Body of pancreas (tissue), 4 donors: ENCODE measurements around the gene DDT.
"Not testable (repeated sequence)": the region's sequence is repeated elsewhere in the genome, so short reads cannot be mapped to it uniquely, and the experiment has no call there.

Experiments used
- POLR2A ChIP-seq, 3 donors: fragments of 450-650 bp; IDR thresholded peaks; one replicate each; pipeline ENCODE4 v1.6.1; 2016; ENCODE audit warnings: antibody characterized with exemption in 3 of 3, mild to moderate bottlenecking in 2 of 3
- TF ChIP-seq, protein P1 (sequence below), 7 experiments: fragments of 450-650 bp in 4 of 7; fragments of 200-600 bp in 3 of 7; sonication (generic) in 3 of 7; IDR thresholded peaks; one replicate each; pipeline ENCODE4 v1.5.1; 2016 to 2019; ENCODE audit warnings: antibody characterized with exemption in 7 of 7

DNA sequence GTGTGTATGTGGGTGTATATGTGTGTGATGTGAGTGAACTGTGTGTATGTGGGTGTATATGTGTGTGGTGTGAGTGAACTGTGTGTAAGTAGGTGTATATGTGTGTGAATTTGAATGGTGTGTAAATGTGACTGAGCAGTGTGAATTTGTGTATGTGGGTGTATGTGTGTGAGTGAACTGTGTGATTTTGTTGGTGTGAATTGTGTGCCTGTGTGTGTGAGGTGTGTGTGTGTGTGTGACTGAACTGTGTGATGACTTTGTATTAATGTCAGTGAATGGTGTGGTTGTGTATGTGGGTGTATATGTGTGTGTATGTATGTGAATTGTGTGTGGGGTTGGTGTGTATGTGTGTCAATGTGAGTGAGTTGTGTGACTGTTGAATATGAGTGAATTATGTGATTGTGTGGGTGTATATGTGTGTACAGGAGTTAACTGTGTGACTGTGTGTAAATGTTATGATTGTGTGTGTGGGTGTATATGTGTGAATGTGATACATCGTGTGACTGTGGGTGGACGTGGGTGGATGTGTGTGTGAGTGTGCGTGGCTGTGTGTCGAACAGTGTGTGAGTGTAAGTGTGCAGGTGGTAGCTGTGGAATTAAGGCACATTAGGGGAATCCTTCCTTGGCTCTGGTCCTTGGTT lies 12.4 kb upstream of the DDT start:
- TF ChIP-seq, protein P1, sequence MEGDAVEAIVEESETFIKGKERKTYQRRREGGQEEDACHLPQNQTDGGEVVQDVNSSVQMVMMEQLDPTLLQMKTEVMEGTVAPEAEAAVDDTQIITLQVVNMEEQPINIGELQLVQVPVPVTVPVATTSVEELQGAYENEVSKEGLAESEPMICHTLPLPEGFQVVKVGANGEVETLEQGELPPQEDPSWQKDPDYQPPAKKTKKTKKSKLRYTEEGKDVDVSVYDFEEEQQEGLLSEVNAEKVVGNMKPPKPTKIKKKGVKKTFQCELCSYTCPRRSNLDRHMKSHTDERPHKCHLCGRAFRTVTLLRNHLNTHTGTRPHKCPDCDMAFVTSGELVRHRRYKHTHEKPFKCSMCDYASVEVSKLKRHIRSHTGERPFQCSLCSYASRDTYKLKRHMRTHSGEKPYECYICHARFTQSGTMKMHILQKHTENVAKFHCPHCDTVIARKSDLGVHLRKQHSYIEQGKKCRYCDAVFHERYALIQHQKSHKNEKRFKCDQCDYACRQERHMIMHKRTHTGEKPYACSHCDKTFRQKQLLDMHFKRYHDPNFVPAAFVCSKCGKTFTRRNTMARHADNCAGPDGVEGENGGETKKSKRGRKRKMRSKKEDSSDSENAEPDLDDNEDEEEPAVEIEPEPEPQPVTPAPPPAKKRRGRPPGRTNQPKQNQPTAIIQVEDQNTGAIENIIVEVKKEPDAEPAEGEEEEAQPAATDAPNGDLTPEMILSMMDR (IDR thresholded peaks at IDR 0.05) = not testable (repeated sequence)
- TF ChIP-seq POLR2A (IDR thresholded peaks at IDR 0.05) = not testable (repeated sequence)
